A549 (cell line): ENCODE results near the gene LAMB1. TPM values are rescaled to one million over a fixed set of nuclear protein-coding genes. Genes with fewer than 3 reads are reported as not detected.

Experiments used
- ATAC-seq, 2 experiments: fragments of 200-7000 bp in 1 of 2; fragments of >200 bp in 1 of 2; cut with Nextera tagmentation in 1 of 2; cut with Tn5 transposase in 1 of 2; 3 replicates each; pipeline versions ENCODE4 v1.8.0 to v1.9.1; 2018 to 2020; ENCODE audit warnings: mild to moderate bottlenecking in 1 of 2, moderate library complexity in 1 of 2
- CTCF ChIA-PET: fragments of 300-600 bp; sonication (Branson Sonifier 250); formaldehyde crosslinking; extraction: SDS; loops from one replicate; lab custom pipeline; 2021; ENCODE audit warnings: antibody characterized with exemption, inconsistent platforms; lab: Yijun Ruan, JAX
- POLR2A ChIA-PET: fragments of 350-600 bp; formaldehyde crosslinking; extraction: SDS; loops from one replicate; lab custom pipeline; 2021; ENCODE audit warnings: antibody characterized with exemption, inconsistent platforms; lab: Yijun Ruan, JAX
- DNase-seq, 2 experiments: peaks; one replicate each; pipeline versions ENCODE4 v3.0.0 to v3.0.0-alpha.2; 2011 to 2016; ENCODE audit warnings: low read depth in 1 of 2, low spot score in 1 of 2
- FAIRE-seq: peaks from 2 replicates; lab custom pipeline; 2011; peaks lifted over from hg19 to GRCh38; lab: Jason Lieb, UNC
- H3K27ac ChIP-seq, 2 experiments: fragments of >200 bp; sonication (Bioruptor Twin); formaldehyde crosslinking; 3 replicates each; pipeline ENCODE4 v1.5.1; 2016 to 2017
- H3K4me1 ChIP-seq: fragments of >200 bp; sonication (Bioruptor Twin); formaldehyde crosslinking; 3 replicates; pipeline ENCODE4 v1.6.1; 2016
- H3K4me2 ChIP-seq: fragments of >200 bp; sonication (Bioruptor Twin); formaldehyde crosslinking; 3 replicates; pipeline ENCODE4 v1.6.1; 2016
- H3K4me3 ChIP-seq: fragments of >200 bp; sonication (Bioruptor Twin); formaldehyde crosslinking; 3 replicates; pipeline ENCODE4 v1.5.1; 2016
- H3K9me3 ChIP-seq: fragments of >200 bp; sonication (Bioruptor Twin); formaldehyde crosslinking; 3 replicates; pipeline ENCODE4 v1.6.1; 2016
- BHLHE40 ChIP-seq: IDR thresholded peaks from 2 replicates; pipeline ENCODE4 v1.6.1; 2012; ENCODE audit warnings: low read depth, low read length, inconsistent platforms
- CBX2 ChIP-seq: fragments of 200-600 bp; sonication (generic); IDR thresholded peaks from 2 replicates; pipeline ENCODE4 v1.6.1; 2016; ENCODE audit warnings: low read depth, mild to moderate bottlenecking, borderline replicate concordance
- EHF ChIP-seq: fragments of 250-450 bp; sonication (Bioruptor Pico); IDR thresholded peaks from 2 replicates; pipeline ENCODE4 v1.5.0; 2020; ENCODE audit warnings: mild to moderate bottlenecking
- EP300 ChIP-seq, 2 experiments: fragments of >200 bp; sonication (Bioruptor Twin); formaldehyde crosslinking; IDR thresholded peaks; 2 replicates in 1 of 2; 3 replicates in 1 of 2; pipeline ENCODE4 v1.6.1; 2016 to 2017
- FOXS1 ChIP-seq: fragments of 250-450 bp; sonication (Bioruptor Pico); IDR thresholded peaks from 2 replicates; pipeline ENCODE4 v1.5.0; 2020; ENCODE audit warnings: mild to moderate bottlenecking, moderate library complexity
- HEYL ChIP-seq: fragments of 250-450 bp; sonication (Bioruptor Pico); IDR thresholded peaks from 2 replicates; pipeline ENCODE4 v1.8.0; 2021; ENCODE audit warnings: mild to moderate bottlenecking, moderate library complexity
- HOXB5 ChIP-seq: fragments of 250-450 bp; sonication (Bioruptor Pico); IDR thresholded peaks from 2 replicates; pipeline ENCODE4 v1.5.0; 2020; ENCODE audit warnings: mild to moderate bottlenecking, moderate library complexity
- KDM1A ChIP-seq: fragments of 200-600 bp; sonication (generic); IDR thresholded peaks from 2 replicates; pipeline ENCODE4 v1.6.1; 2016; ENCODE audit warnings: low read depth, mild to moderate bottlenecking
- MAZ ChIP-seq: fragments of 150-350 bp; IDR thresholded peaks from 2 replicates; pipeline ENCODE4 v1.6.1; 2014; ENCODE audit warnings: antibody characterized with exemption, low read depth, low read length, borderline replicate concordance
- MYC ChIP-seq: IDR thresholded peaks from 2 replicates; pipeline ENCODE4 v1.6.1; 2012; ENCODE audit warnings: mild to moderate bottlenecking, inconsistent platforms, low read length, improper control_type of control experiment, borderline replicate concordance
- NFE2L2 ChIP-seq: fragments of 150-350 bp; conservative IDR thresholded peaks from 2 replicates; pipeline ENCODE4 v1.6.1; 2014; ENCODE audit warnings: low read length
- NR3C1 ChIP-seq: fragments of >200 bp; sonication (Bioruptor Twin); formaldehyde crosslinking; IDR thresholded peaks from 3 replicates; pipeline ENCODE4 v1.6.1; 2017
- PHF8 ChIP-seq: fragments of 200-600 bp; sonication (generic); IDR thresholded peaks from 2 replicates; pipeline ENCODE4 v1.6.1; 2016; ENCODE audit warnings: low read depth, mild to moderate bottlenecking, antibody characterized with exemption, moderate library complexity, borderline replicate concordance
- POLR2A ChIP-seq: IDR thresholded peaks from 2 replicates; pipeline ENCODE4 v1.6.1; 2012; ENCODE audit warnings: mild to moderate bottlenecking, low read length
- POLR2AphosphoS2 ChIP-seq: conservative IDR thresholded peaks from 2 replicates; pipeline ENCODE4 v1.6.1; 2012; ENCODE audit warnings: low read length, improper control_type of control experiment, inconsistent platforms
- RNF2 ChIP-seq: fragments of 200-600 bp; sonication (generic); IDR thresholded peaks from 2 replicates; pipeline ENCODE4 v1.6.1; 2016; ENCODE audit warnings: low read depth, mild to moderate bottlenecking, antibody characterized with exemption, moderate library complexity, borderline replicate concordance
- SMC3 ChIP-seq: fragments of >200 bp; sonication (Bioruptor Twin); formaldehyde crosslinking; IDR thresholded peaks from 3 replicates; pipeline ENCODE4 v1.6.1; 2018; ENCODE audit warnings: inconsistent platforms
- SREBF2 ChIP-seq: fragments of 450-650 bp; IDR thresholded peaks from 2 replicates; pipeline ENCODE4 v1.6.1; 2014; ENCODE audit warnings: mild to moderate bottlenecking, moderate library complexity
- ZC3H11A ChIP-seq: fragments of 450-650 bp; IDR thresholded peaks from 2 replicates; pipeline ENCODE4 v1.6.1; 2014; ENCODE audit warnings: antibody characterized with exemption, mild to moderate bottlenecking
- ZSCAN20 ChIP-seq: fragments of 250-450 bp; sonication (Bioruptor Pico); IDR thresholded peaks from 2 replicates; pipeline ENCODE4 v1.8.0; 2022; ENCODE audit warnings: mild to moderate bottlenecking, moderate library complexity
- WGBS: methylation state at CpG from one replicate; pipeline ENCODE4 v1.1.6; 2017; ENCODE audit errors: missing lambda C conversion rate; 5-methylcytosine and 5-hydroxymethylcytosine counted together
- polyA plus RNA-seq, 4 experiments: library from polyadenylated mRNA; depleted of rRNA in 3 of 4; stranded (reverse); fragments of >200 nt; fragmentation: RNase III in 1 of 4; extraction: RNeasy Plus Mini Kit Qiagen cat#74134 plus additional on column Dnase treatment in 1 of 4; gene quantifications; 2 replicates in 3 of 4; 3 replicates in 1 of 4; pipeline ENCODE4 v1.2.3, GENCODE V29; 2011 to 2017
- TF ChIP-seq, protein P1 (sequence below): fragments of 200-600 bp; sonication (generic); IDR thresholded peaks from 2 replicates; pipeline ENCODE4 v1.6.1; 2016; ENCODE audit warnings: antibody characterized with exemption, mild to moderate bottlenecking, moderate library complexity
- TF ChIP-seq, protein P2 (sequence below): fragments of 450-650 bp; IDR thresholded peaks from 2 replicates; pipeline ENCODE4 v1.6.1; 2014; ENCODE audit warnings: antibody characterized with exemption
- TF ChIP-seq, protein P3 (sequence below): fragments of 150-350 bp; IDR thresholded peaks from 2 replicates; pipeline ENCODE4 v1.6.1; 2014; ENCODE audit warnings: low read depth, mild to moderate bottlenecking, low read length

Gene LAMB1
- polyA plus RNA-seq, 2 of the 4 experiments (the other 2 are of a cell fraction) = 142 to 162 TPM

DNA sequence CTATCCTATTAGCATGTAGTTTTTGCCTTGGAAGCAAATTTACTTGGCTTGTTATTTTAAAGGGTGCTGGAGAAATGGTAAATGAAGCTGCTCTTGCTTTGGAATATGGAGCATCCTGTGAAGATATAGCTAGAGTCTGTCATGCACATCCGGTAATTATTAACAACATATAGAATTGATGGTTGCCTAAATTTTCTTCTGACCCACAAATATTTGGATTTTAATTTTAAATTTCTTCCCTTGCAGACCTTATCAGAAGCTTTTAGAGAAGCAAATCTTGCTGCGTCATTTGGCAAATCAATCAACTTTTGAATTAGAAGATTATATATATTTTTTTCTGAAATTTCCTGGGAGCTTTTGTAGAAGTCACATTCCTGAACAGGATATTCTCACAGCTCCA is 84.0 kb downstream of the LAMB1 start:
- no peak for TF ChIP-seq PHF8
- TF ChIP-seq CBX2 = no peak
- WGBS = 94% methylated on average over 2 of the region's 2 CpGs
- CTCF ChIA-PET = interaction anchor here (0.8 kb wide), 1 partner anchor 227 kb away, joined by 3 read pairs; no protein-coding TSS in a partner anchor
- FAIRE-seq = no peak
- H3K4me1 ChIP-seq = peaks cover 32% of the 10 kb centered on the region
- DNase-seq = no peak
- no peak for ATAC-seq
- H3K4me3 ChIP-seq = no peak overlapping the region
- H3K9me3 ChIP-seq = no peaks in the 10 kb centered on the region
- POLR2A ChIA-PET = no interaction called here
- no peak overlapping the region for H3K27ac ChIP-seq
- no peak overlapping the region for H3K4me2 ChIP-seq

DNA sequence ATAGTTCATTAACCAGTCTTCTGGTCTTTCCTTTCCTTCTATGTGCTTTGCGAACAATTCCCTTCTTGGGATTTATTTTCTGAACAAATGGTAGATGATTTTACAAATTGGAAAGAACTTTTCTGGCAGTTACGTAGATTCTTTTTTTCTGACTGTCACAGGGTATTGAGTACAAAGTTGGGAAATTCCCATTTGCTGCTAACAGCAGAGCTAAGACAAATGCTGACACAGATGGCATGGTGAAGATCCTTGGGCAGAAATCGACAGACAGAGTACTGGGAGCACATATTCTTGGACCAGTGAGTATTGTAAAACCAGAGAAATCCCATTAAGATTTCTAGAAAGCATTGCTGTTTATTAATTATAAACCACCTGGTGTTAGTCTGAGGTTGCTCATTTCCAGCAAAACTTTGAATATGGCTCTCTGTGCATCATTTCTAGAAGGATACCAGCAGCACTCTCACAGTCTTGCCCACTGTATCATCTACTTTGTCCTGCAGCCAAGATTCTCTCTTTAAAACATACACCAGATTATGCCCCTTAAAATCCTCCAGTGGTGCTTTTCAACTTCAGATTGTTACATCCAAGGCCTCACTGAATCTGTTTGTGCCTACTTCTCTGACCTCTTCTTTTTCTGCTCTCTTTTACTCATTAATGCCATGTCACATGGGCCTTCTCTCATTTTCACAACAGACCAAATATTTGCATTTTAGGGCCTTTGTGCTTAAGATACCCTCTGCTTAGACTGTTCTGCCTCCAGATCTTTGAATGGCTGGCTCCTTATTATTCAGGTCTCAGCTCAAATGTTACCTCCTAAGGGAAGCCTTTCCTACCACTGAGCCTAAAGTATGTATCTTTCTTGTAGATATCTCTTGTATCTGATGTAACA is 85.0 kb downstream of the LAMB1 start:
- Histone ChIP-seq H3K27ac (no peak overlapping the region), H3K4me1 (peaks cover 37% of the 10 kb centered on the region), H3K4me2 (no peak overlapping the region), H3K4me3 (no peak overlapping the region), H3K9me3 (no peaks in the 10 kb centered on the region)
- FAIRE-seq (peak; percentile 18), DNase-seq (no peak), ATAC-seq (peak; percentile 25 to 33; a peak in 3 of 6 replicates)
- ChIA-PET POLR2A (no interaction called here), CTCF (interaction anchor here (0.8 to 1.7 kb wide), 4 partner anchors 17 to 228 kb away, joined by 3 to 4 read pairs (median 3); no protein-coding TSS in a partner anchor)
- WGBS = 89% methylated on average over 3 of the region's 3 CpGs
- no peak for TF ChIP-seq FOXS1 (CRISPR knock-in tag)
- TF ChIP-seq ZC3H11A = no peak
- no peak for TF ChIP-seq HEYL (CRISPR knock-in tag)
- no peak for TF ChIP-seq SREBF2
- TF ChIP-seq NFE2L2 = no peak
- TF ChIP-seq EHF (CRISPR knock-in tag) = no peak
- no peak for TF ChIP-seq POLR2A
- TF ChIP-seq HOXB5 (CRISPR knock-in tag) = no peak

DNA sequence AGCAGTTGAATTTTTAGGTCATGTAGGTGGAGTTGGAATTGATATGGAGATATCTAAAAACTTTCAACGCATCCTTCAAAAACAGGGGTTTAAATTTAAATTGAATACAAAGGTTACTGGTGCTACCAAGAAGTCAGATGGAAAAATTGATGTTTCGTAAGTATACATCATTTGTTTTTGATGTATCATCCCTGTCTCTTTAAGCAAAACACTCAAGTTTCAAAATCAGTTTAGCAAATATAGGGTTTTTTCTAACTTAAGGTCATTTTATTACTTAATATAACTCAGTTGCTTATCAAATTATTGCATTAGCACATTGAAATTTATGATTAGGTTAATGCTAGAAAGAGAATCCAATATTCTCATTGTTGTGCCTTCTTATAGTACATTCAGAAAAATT is 87.4 kb downstream of the LAMB1 start:
- H3K4me2 ChIP-seq = no peak overlapping the region
- no peak overlapping the region for H3K27ac ChIP-seq
- peaks cover 33% of the 10 kb centered on the region for H3K4me1 ChIP-seq
- no peak overlapping the region for H3K4me3 ChIP-seq
- H3K9me3 ChIP-seq = no peaks in the 10 kb centered on the region
- TF ChIP-seq RNF2 = no peak
- TF ChIP-seq NR3C1 = no peak
- no peak for TF ChIP-seq EP300 (IDR thresholded peaks at IDR 0.05)
- TF ChIP-seq SMC3 = no peak
- TF ChIP-seq, protein P1, sequence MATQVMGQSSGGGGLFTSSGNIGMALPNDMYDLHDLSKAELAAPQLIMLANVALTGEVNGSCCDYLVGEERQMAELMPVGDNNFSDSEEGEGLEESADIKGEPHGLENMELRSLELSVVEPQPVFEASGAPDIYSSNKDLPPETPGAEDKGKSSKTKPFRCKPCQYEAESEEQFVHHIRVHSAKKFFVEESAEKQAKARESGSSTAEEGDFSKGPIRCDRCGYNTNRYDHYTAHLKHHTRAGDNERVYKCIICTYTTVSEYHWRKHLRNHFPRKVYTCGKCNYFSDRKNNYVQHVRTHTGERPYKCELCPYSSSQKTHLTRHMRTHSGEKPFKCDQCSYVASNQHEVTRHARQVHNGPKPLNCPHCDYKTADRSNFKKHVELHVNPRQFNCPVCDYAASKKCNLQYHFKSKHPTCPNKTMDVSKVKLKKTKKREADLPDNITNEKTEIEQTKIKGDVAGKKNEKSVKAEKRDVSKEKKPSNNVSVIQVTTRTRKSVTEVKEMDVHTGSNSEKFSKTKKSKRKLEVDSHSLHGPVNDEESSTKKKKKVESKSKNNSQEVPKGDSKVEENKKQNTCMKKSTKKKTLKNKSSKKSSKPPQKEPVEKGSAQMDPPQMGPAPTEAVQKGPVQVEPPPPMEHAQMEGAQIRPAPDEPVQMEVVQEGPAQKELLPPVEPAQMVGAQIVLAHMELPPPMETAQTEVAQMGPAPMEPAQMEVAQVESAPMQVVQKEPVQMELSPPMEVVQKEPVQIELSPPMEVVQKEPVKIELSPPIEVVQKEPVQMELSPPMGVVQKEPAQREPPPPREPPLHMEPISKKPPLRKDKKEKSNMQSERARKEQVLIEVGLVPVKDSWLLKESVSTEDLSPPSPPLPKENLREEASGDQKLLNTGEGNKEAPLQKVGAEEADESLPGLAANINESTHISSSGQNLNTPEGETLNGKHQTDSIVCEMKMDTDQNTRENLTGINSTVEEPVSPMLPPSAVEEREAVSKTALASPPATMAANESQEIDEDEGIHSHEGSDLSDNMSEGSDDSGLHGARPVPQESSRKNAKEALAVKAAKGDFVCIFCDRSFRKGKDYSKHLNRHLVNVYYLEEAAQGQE = no peak
- no peak for TF ChIP-seq BHLHE40
- no peak for TF ChIP-seq MAZ
- TF ChIP-seq PHF8 = no peak
- TF ChIP-seq, protein P2, sequence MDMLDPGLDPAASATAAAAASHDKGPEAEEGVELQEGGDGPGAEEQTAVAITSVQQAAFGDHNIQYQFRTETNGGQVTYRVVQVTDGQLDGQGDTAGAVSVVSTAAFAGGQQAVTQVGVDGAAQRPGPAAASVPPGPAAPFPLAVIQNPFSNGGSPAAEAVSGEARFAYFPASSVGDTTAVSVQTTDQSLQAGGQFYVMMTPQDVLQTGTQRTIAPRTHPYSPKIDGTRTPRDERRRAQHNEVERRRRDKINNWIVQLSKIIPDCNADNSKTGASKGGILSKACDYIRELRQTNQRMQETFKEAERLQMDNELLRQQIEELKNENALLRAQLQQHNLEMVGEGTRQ = no peak
- no peak for TF ChIP-seq POLR2AphosphoS2
- TF ChIP-seq KDM1A = no peak
- TF ChIP-seq, protein P3, sequence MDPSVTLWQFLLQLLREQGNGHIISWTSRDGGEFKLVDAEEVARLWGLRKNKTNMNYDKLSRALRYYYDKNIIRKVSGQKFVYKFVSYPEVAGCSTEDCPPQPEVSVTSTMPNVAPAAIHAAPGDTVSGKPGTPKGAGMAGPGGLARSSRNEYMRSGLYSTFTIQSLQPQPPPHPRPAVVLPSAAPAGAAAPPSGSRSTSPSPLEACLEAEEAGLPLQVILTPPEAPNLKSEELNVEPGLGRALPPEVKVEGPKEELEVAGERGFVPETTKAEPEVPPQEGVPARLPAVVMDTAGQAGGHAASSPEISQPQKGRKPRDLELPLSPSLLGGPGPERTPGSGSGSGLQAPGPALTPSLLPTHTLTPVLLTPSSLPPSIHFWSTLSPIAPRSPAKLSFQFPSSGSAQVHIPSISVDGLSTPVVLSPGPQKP = no peak
- no peak for TF ChIP-seq ZSCAN20
- no peak for TF ChIP-seq MYC
- ChIA-PET POLR2A (no interaction called here), CTCF (interaction anchor here (1.5 kb wide), 1 partner anchor 101 kb away, joined by 3 read pairs; no protein-coding TSS in a partner anchor)
- DNase-seq = no peak
- no peak for FAIRE-seq
- WGBS = 90% methylated on average over 2 of the region's 2 CpGs
- ATAC-seq = no peak
